GM12878 (cell line): ENCODE measurements around the gene ETNK2. TPM values are rescaled to one million over a fixed set of nuclear protein-coding genes. Genes with fewer than 3 reads are reported as not detected.

Source experiments
- ATAC-seq: fragments of 200-7000 bp; cut with Tn5 transposase; 3 replicates; pipeline ENCODE4 v1.9.1; 2020; ENCODE audit warnings: mild to moderate bottlenecking, moderate library complexity
- BruUV-seq: library from RNA; stranded (reverse); fragments of 400-500 nt; replicated peaks from 2 replicates; lab custom pipeline; 2021; lab: Mats Ljungman, UMichigan
- CTCF ChIA-PET: fragments of 300-600 bp; sonication (Branson Sonifier 250); formaldehyde crosslinking; extraction: SDS; loops from one replicate; lab custom pipeline; 2021; ENCODE audit warnings: inconsistent platforms; lab: Yijun Ruan, JAX
- POLR2A ChIA-PET: fragments of 350-600 bp; formaldehyde crosslinking; extraction: SDS; loops from one replicate; lab custom pipeline; 2021; ENCODE audit warnings: inconsistent platforms; lab: Charles Lee
- RAD21 ChIA-PET: fragments of 300-600 bp; sonication (Branson Sonifier 250); formaldehyde crosslinking; loops from one replicate; lab custom pipeline; 2023; ENCODE audit warnings: antibody characterized with exemption; ENCODE audit not compliant: unreplicated experiment; lab: Charles Lee
- SMC1A ChIA-PET: fragments of 300-600 bp; sonication (Branson Sonifier 250); formaldehyde crosslinking; loops from one replicate; lab custom pipeline; 2023; ENCODE audit not compliant: unreplicated experiment, uncharacterized antibody; lab: Charles Lee
- DNase-seq: peaks from one replicate; pipeline ENCODE4 v3.0.0-alpha.2; 2011; ENCODE audit warnings: low read depth, low spot score
- FAIRE-seq: peaks from 3 replicates; lab custom pipeline; 2011; peaks lifted over from hg19 to GRCh38; lab: Jason Lieb, UNC
- H2AFZ ChIP-seq: 2 replicates; pipeline ENCODE4 v1.6.0; 2011; ENCODE audit warnings: low read depth, low read length, control low read depth; ENCODE audit not compliant: control insufficient read depth
- H3K27ac ChIP-seq: 2 replicates; pipeline ENCODE4 v1.5.1; 2011; ENCODE audit warnings: control low read depth; ENCODE audit not compliant: control insufficient read depth, insufficient read depth
- H3K27me3 ChIP-seq, 2 experiments: replicated peaks in 1 of 2; 2 replicates each; pipeline versions ENCODE4 v1.6.0 to v1.6.1; 2011; ENCODE audit warnings: low read length in 1 of 2; ENCODE audit not compliant: control insufficient read depth in 2 of 2, insufficient read depth in 2 of 2
- H3K36me3 ChIP-seq, 2 experiments: 2 replicates each; pipeline ENCODE4 v1.5.1; 2011; ENCODE audit warnings: low read length in 1 of 2; ENCODE audit not compliant: control insufficient read depth in 2 of 2, insufficient read depth in 2 of 2
- H3K4me1 ChIP-seq: 2 replicates; pipeline ENCODE4 v1.6.1; 2011; ENCODE audit warnings: mild to moderate bottlenecking, low read length, moderate library complexity, mixed read lengths; ENCODE audit not compliant: control insufficient read depth, insufficient read depth
- H3K4me2 ChIP-seq: 2 replicates; pipeline ENCODE4 v1.6.0; 2011; ENCODE audit warnings: control low read depth; ENCODE audit not compliant: control insufficient read depth, insufficient read depth
- H3K4me3 ChIP-seq: fragments of 200-600 bp; sonication (generic); 2 replicates; pipeline ENCODE4 v1.5.1; 2016
- H3K79me2 ChIP-seq: 2 replicates; pipeline ENCODE4 v1.6.0; 2011; ENCODE audit warnings: low read length; ENCODE audit not compliant: control insufficient read depth, insufficient read depth
- H3K9ac ChIP-seq: 2 replicates; pipeline ENCODE4 v1.8.0; 2011; ENCODE audit warnings: low read length, control low read depth, mixed read lengths; ENCODE audit not compliant: control insufficient read depth, insufficient read depth
- H3K9me3 ChIP-seq: replicated peaks from 3 replicates; pipeline ENCODE4 v1.5.1; 2011; ENCODE audit warnings: mild to moderate bottlenecking, low read length; ENCODE audit not compliant: control insufficient read depth, insufficient read depth
- H4K20me1 ChIP-seq: 2 replicates; pipeline ENCODE4 v1.6.0; 2011; ENCODE audit not compliant: control insufficient read depth, insufficient read depth
- BCL3 ChIP-seq: IDR thresholded peaks from 2 replicates; pipeline ENCODE4 v1.6.1; 2011; ENCODE audit warnings: borderline replicate concordance, low read depth, mild to moderate bottlenecking, moderate library complexity, low read length; ENCODE audit not compliant: insufficient read depth, poor library complexity, severe bottlenecking
- EED ChIP-seq: sonication (generic); IDR thresholded peaks from 2 replicates; pipeline ENCODE4 v1.6.1; 2016; ENCODE audit warnings: antibody characterized with exemption, low read depth
- FOXK2 ChIP-seq: fragments of 450-650 bp; IDR thresholded peaks from 2 replicates; pipeline ENCODE4 v1.6.1; 2017; ENCODE audit warnings: mild to moderate bottlenecking, moderate library complexity
- KAT2A ChIP-seq: conservative IDR thresholded peaks from 2 replicates; pipeline ENCODE4 v1.6.1; 2011; ENCODE audit warnings: low read depth, low read length; ENCODE audit not compliant: control insufficient read depth
- NRF1 ChIP-seq: conservative IDR thresholded peaks from 2 replicates; pipeline ENCODE4 v1.6.1; 2011; ENCODE audit warnings: mild to moderate bottlenecking, low read depth, low read length, improper control_type of control experiment
- POU2F2 ChIP-seq: IDR thresholded peaks from 3 replicates; pipeline ENCODE4 v1.6.1; 2011; ENCODE audit warnings: low read depth, mild to moderate bottlenecking, low read length, borderline replicate concordance
- RAD51 ChIP-seq: fragments of 450-650 bp; IDR thresholded peaks from 2 replicates; pipeline ENCODE4 v1.6.1; 2016; ENCODE audit warnings: moderate library complexity, mild to moderate bottlenecking, inconsistent platforms
- RCOR1 ChIP-seq: conservative IDR thresholded peaks from 2 replicates; pipeline ENCODE4 v1.6.1; 2012; ENCODE audit warnings: low read depth, low read length, improper control_type of control experiment
- RELA ChIP-seq: fragments of 450-650 bp; IDR thresholded peaks from 2 replicates; pipeline ENCODE4 v1.8.0; 2014; ENCODE audit warnings: borderline replicate concordance; ENCODE audit not compliant: partially characterized antibody
- RFX5 ChIP-seq: IDR thresholded peaks from 2 replicates; pipeline ENCODE4 v1.6.1; 2011; ENCODE audit warnings: low read depth, low read length, improper control_type of control experiment
- WGBS: methylation state at CpG from one replicate; pipeline ENCODE4 v1.1.6; 2016; ENCODE audit warnings: low lambda C conversion rate; ENCODE audit not compliant: insufficient replicate concordance, insufficient coverage; ENCODE audit errors: missing lambda C conversion rate; 5-methylcytosine and 5-hydroxymethylcytosine counted together
- in situ Hi-C: fragments of 300-500 bp; cut with MboI; formaldehyde crosslinking; loops from 9 replicates; pipeline ENCODE4 v1.14.3; 2018; ENCODE audit warnings: mixed read lengths
- intact Hi-C: fragments of 100-400 bp; cut with micrococcal nuclease; formaldehyde crosslinking; loops from one replicate; pipeline ENCODE4 v1.14.2; 2022; ENCODE audit not compliant: unreplicated experiment
- polyA plus RNA-seq, 11 experiments: library from polyadenylated mRNA; depleted of rRNA in 4 of 11; unstranded in 6 of 11; stranded (reverse) in 5 of 11; fragments of >200 nt; fragmentation: Nextera tagmentation in 4 of 11; fragmentation: Illumina TruSeq in 1 of 11; extraction: Ambion mirVana in 4 of 11; extraction: Trizol in 1 of 11; gene quantifications; 1 replicate in 1 of 11; 2 replicates in 10 of 11; pipeline versions ENCODE4 v1.2.1 to v1.2.3, GENCODE V29; 2011 to 2016; ENCODE audit warnings: inconsistent platforms in 2 of 11, missing spikeins in 2 of 11, low read depth in 1 of 11
- total RNA-seq, 4 experiments: library from RNA; depleted of rRNA in 3 of 4; stranded (reverse); fragments of >200 nt in 3 of 4; fragmentation: Illumina TruSeq in 1 of 4; extraction: Trizol in 1 of 4; gene quantifications; 2 replicates each; pipeline versions ENCODE4 v1.2.1 to v1.2.3, GENCODE V29; 2013 to 2021

ETNK2 gene
- total and polyA plus RNA-seq, 10 of the 15 experiments (the other 5 are each of a cell fraction or from before 2014, with no cell fraction given): 0.14 TPM; not detected in 9

GRCh38 chr1:204108312-204109141, 43.3 kb downstream of the ETNK2 start:
- Histone ChIP-seq H3K4me1 (no peaks in the 10 kb centered on the region), H2AFZ (no peak overlapping the region), H4K20me1 (no peaks in the 10 kb centered on the region), H3K79me2 (no peaks in the 10 kb centered on the region), H3K4me2 (no peak overlapping the region), H3K4me3 (no peak overlapping the region), H3K9ac (no peak overlapping the region), H3K27me3 (peaks cover 0 to 1% of the 10 kb centered on the region in 2 experiments; a peak in 1 of 4 replicates), H3K9me3 (no peaks in the 10 kb centered on the region), H3K27ac (no peak overlapping the region), H3K36me3 (no peaks in the 10 kb centered on the region)
- intact Hi-C loops: no loop called here
- ATAC-seq (no peak), FAIRE-seq (no peak), DNase-seq (no peak)
- no TSS peak for BruUV-seq
- in situ Hi-C loops: no loop called here
- CTCF ChIA-PET: interaction anchor here (0.7 to 1.5 kb wide), 4 partner anchors 14 to 290 kb away, joined by 3 to 8 read pairs (median 3); no protein-coding TSS in a partner anchor
- POLR2A ChIA-PET: no interaction called here
- SMC1A ChIA-PET: interaction anchor here (1.2 kb wide), 1 partner anchor 13 kb away, joined by 5 read pairs; no protein-coding TSS in a partner anchor
- RAD21 ChIA-PET: no interaction called here
- WGBS: 56% methylated on average over 21 of the region's 21 CpGs
- TF ChIP-seq POU2F2 (no peak), RCOR1 (no peak), RFX5 (no peak), EED (no peak), KAT2A (no peak), BCL3 (no peak), RAD51 (no peak), RELA (no peak), NRF1 (no peak), FOXK2 (no peak)
